ENCODE data around the gene VAPA. TPM values are rescaled to one million over a fixed set of nuclear protein-coding genes. Genes with fewer than 3 reads are reported as not detected.

The VAPA gene
- total RNA-seq, 2 experiments from 2014 or later = 162 to 177 TPM

- H3K27ac Mint-ChIP-seq = no peak overlapping the region
- Histone ChIP-seq H3K36me3 (ENCODE audit: insufficient read depth, low read length) (no peaks in the 10 kb centered on the region), H3K27me3 (ENCODE audit: control insufficient read depth in 1 of 2, insufficient read depth in 2 of 2, low read length in 2 of 2) (peaks cover 4 to 5% of the 10 kb centered on the region in 2 experiments), H3K27ac (ENCODE audit: low read depth in 1 of 2, low read length in 2 of 2) (no peak overlapping the region), H3K4me3 (ENCODE audit: low read length) (no peak overlapping the region), H3K4me1 (ENCODE audit: insufficient read depth, low read length) (no peaks in the 10 kb centered on the region), H3K9me3 (ENCODE audit: control insufficient read depth in 1 of 2, insufficient read depth in 1 of 2, low read length in 2 of 2) (peaks cover 2 to 8% of the 10 kb centered on the region in 2 experiments)
- DNase-seq = no peak
- ChIA-PET POLR2A (no interaction called here), CTCF (no interaction called here)
- no peak for ATAC-seq (ENCODE audit: poor library complexity)
- intact Hi-C loops (cut with DNase I, micrococcal nuclease) = no loop called here
- peaks cover 28% of the 10 kb centered on the region for H3K27me3 Mint-ChIP-seq
- peaks cover 2% of the 10 kb centered on the region for H3K9me3 Mint-ChIP-seq
- no peak for TF ChIP-seq CTCF (IDR thresholded peaks at IDR 0.05)
- no peaks in the 10 kb centered on the region for H3K36me3 Mint-ChIP-seq (ENCODE audit: low read depth)
- H3K4me1 Mint-ChIP-seq (ENCODE audit: low read depth) = no peaks in the 10 kb centered on the region
- no peak overlapping the region for H3K4me3 Mint-ChIP-seq
Measured at GRCh38 chr18:9992300-9992972, 78.6 kb downstream of the VAPA start.

GRCh38 chr18:9992973-9993520, 79.2 kb downstream of the VAPA start:
- H3K36me3 Mint-ChIP-seq (ENCODE audit: low read depth) = no peaks in the 10 kb centered on the region
- POLR2A ChIA-PET = no interaction called here
- H3K4me1 ChIP-seq (ENCODE audit: insufficient read depth, low read length) = no peaks in the 10 kb centered on the region
- peaks cover 28% of the 10 kb centered on the region for H3K27me3 Mint-ChIP-seq
- H3K4me3 ChIP-seq (ENCODE audit: low read length) = no peak overlapping the region
- peaks cover 4 to 5% of the 10 kb centered on the region in 2 experiments for H3K27me3 ChIP-seq (ENCODE audit: control insufficient read depth in 1 of 2, insufficient read depth in 2 of 2, low read length in 2 of 2)
- no peak overlapping the region for H3K27ac Mint-ChIP-seq
- no peak overlapping the region for H3K27ac ChIP-seq (ENCODE audit: low read depth in 1 of 2, low read length in 2 of 2)
- TF ChIP-seq CTCF (IDR thresholded peaks at IDR 0.05) = no peak
- ATAC-seq (ENCODE audit: poor library complexity) (no peak), DNase-seq (no peak)
- CTCF ChIA-PET = no interaction called here
- H3K4me3 Mint-ChIP-seq = no peak overlapping the region
- no peaks in the 10 kb centered on the region for H3K4me1 Mint-ChIP-seq (ENCODE audit: low read depth)
- peaks cover 2% of the 10 kb centered on the region for H3K9me3 Mint-ChIP-seq
- H3K36me3 ChIP-seq (ENCODE audit: insufficient read depth, low read length) = no peaks in the 10 kb centered on the region
- peaks cover 8 to 13% of the 10 kb centered on the region in 2 experiments for H3K9me3 ChIP-seq (ENCODE audit: control insufficient read depth in 1 of 2, insufficient read depth in 1 of 2, low read length in 2 of 2)
- intact Hi-C loops (cut with DNase I, micrococcal nuclease) = no loop called here

GRCh38 chr18:9993521-9994025, 79.8 kb downstream of the VAPA start:
- ChIA-PET CTCF (no interaction called here), POLR2A (no interaction called here)
- no peak overlapping the region for H3K4me3 ChIP-seq (ENCODE audit: low read length)
- peaks cover 6% of the 10 kb centered on the region for H3K9me3 Mint-ChIP-seq
- H3K27ac Mint-ChIP-seq = no peak overlapping the region
- peaks cover 23% of the 10 kb centered on the region for H3K27me3 Mint-ChIP-seq
- ATAC-seq (ENCODE audit: poor library complexity) (no peak), DNase-seq (no peak)
- H3K27ac ChIP-seq (ENCODE audit: low read depth in 1 of 2, low read length in 2 of 2) = no peak overlapping the region
- H3K4me3 Mint-ChIP-seq = no peak overlapping the region
- no peaks in the 10 kb centered on the region for H3K4me1 Mint-ChIP-seq (ENCODE audit: low read depth)
- TF ChIP-seq CTCF (IDR thresholded peaks at IDR 0.05) = no peak
- peaks cover 2 to 5% of the 10 kb centered on the region in 2 experiments for H3K27me3 ChIP-seq (ENCODE audit: control insufficient read depth in 1 of 2, insufficient read depth in 2 of 2, low read length in 2 of 2)
- H3K4me1 ChIP-seq (ENCODE audit: insufficient read depth, low read length) = no peaks in the 10 kb centered on the region
- H3K36me3 Mint-ChIP-seq (ENCODE audit: low read depth) = no peaks in the 10 kb centered on the region
- no peaks in the 10 kb centered on the region for H3K36me3 ChIP-seq (ENCODE audit: insufficient read depth, low read length)
- intact Hi-C loops (cut with DNase I, micrococcal nuclease) = no loop called here
- peaks cover 13% of the 10 kb centered on the region in 2 experiments for H3K9me3 ChIP-seq (ENCODE audit: control insufficient read depth in 1 of 2, insufficient read depth in 1 of 2, low read length in 2 of 2)
